H1 (cell line): Measurements from ENCODE around the gene CRYBG3. TPM values are rescaled to one million over a fixed set of nuclear protein-coding genes. Genes with fewer than 3 reads are reported as not detected.

ENCODE experiments used
- CTCF ChIA-PET: fragments of 300-600 bp; sonication (Branson Sonifier 250); formaldehyde crosslinking; loops from one replicate; lab custom pipeline; 2021; ENCODE audit not compliant: partially characterized antibody; lab: Charles Lee
- POLR2A ChIA-PET: fragments of 300-600 bp; sonication (Branson Sonifier 250); formaldehyde crosslinking; loops from one replicate; lab custom pipeline; 2021; ENCODE audit warnings: inconsistent platforms; ENCODE audit not compliant: partially characterized antibody; lab: Charles Lee
- DNase-seq, 2 experiments: peaks; one replicate each; pipeline versions ENCODE4 v3.0.0 to v3.0.0-alpha.2; 2010 to 2022; ENCODE audit warnings: low spot score in 2 of 2, low read depth in 1 of 2, mixed read lengths in 1 of 2
- FAIRE-seq: peaks from 2 replicates; lab custom pipeline; 2011; peaks lifted over from hg19 to GRCh38; lab: Jason Lieb, UNC
- H2AFZ ChIP-seq: 2 replicates; pipeline ENCODE4 v1.8.1; 2012; ENCODE audit warnings: low read length, inconsistent platforms
- H2AK5ac ChIP-seq: 2 replicates; pipeline ENCODE4 v1.6.1; 2013; ENCODE audit warnings: low read depth, low read length
- H2BK120ac ChIP-seq: replicated peaks from 2 replicates; pipeline ENCODE3; 2013; ENCODE audit warnings: low read depth, low read length, inconsistent platforms
- H2BK12ac ChIP-seq: 2 replicates; pipeline ENCODE4 v1.6.1; 2013; ENCODE audit warnings: low read depth, low read length
- H2BK15ac ChIP-seq: 2 replicates; pipeline ENCODE4 v1.6.1; 2013; ENCODE audit warnings: low read length
- H2BK20ac ChIP-seq: 2 replicates; pipeline ENCODE4 v1.6.1; 2013; ENCODE audit warnings: low read length
- H2BK5ac ChIP-seq: 2 replicates; pipeline ENCODE4 v1.6.1; 2013; ENCODE audit warnings: low read depth, low read length
- H3K14ac ChIP-seq: 2 replicates; pipeline ENCODE4 v1.6.1; 2013; ENCODE audit warnings: inconsistent platforms; ENCODE audit not compliant: insufficient read length
- H3K18ac ChIP-seq: 2 replicates; pipeline ENCODE4 v1.6.1; 2013; ENCODE audit warnings: low read length; ENCODE audit errors: extremely low read depth
- H3K23ac ChIP-seq: 2 replicates; pipeline ENCODE4 v1.6.1; 2013; ENCODE audit warnings: inconsistent platforms; ENCODE audit not compliant: insufficient read length
- H3K23me2 ChIP-seq: 2 replicates; pipeline ENCODE4 v1.6.1; 2013; ENCODE audit warnings: low read depth, low read length
- H3K27ac ChIP-seq: 2 replicates; pipeline ENCODE4 v1.6.1; 2011; ENCODE audit warnings: low read depth, low read length, inconsistent platforms
- H3K27me3 ChIP-seq, 4 experiments: replicated peaks in 1 of 4; 1 replicate in 1 of 4; 2 replicates in 3 of 4; pipeline versions ENCODE4 v1.6.1 to v1.8.1; 2011 to 2013; ENCODE audit warnings: low read length in 3 of 4, mild to moderate bottlenecking in 3 of 4, inconsistent platforms in 2 of 4, mixed read lengths in 2 of 4, moderate library complexity in 1 of 4; ENCODE audit not compliant: control insufficient read depth in 3 of 4, insufficient read depth in 3 of 4; ENCODE audit errors: extremely low read depth in 1 of 4
- H3K36me3 ChIP-seq, 4 experiments: 2 replicates each; pipeline versions ENCODE4 v1.6.1 to v1.8.1; 2011 to 2013; ENCODE audit warnings: mild to moderate bottlenecking in 4 of 4, low read length in 3 of 4, moderate library complexity in 2 of 4, control low read depth in 1 of 4, inconsistent platforms in 1 of 4; ENCODE audit not compliant: insufficient read depth in 4 of 4, control insufficient read depth in 2 of 4
- H3K4ac ChIP-seq: replicated peaks from 2 replicates; pipeline ENCODE3; 2013; ENCODE audit warnings: low read length, low read depth, mixed read lengths, inconsistent platforms; ENCODE audit not compliant: insufficient read length
- H3K4me1 ChIP-seq, 4 experiments: replicated peaks in 1 of 4; 1 replicate in 1 of 4; 2 replicates in 3 of 4; pipeline versions ENCODE4 v1.6.1 to v1.8.1; 2011 to 2013; ENCODE audit warnings: low read length in 3 of 4, inconsistent platforms in 2 of 4, mixed read lengths in 1 of 4; ENCODE audit not compliant: insufficient read depth in 4 of 4, control insufficient read depth in 3 of 4
- H3K4me2 ChIP-seq, 2 experiments: 2 replicates each; pipeline versions ENCODE4 v1.6.1 to v1.8.1; 2011 to 2013; ENCODE audit warnings: low read depth in 2 of 2, low read length in 2 of 2, control low read depth in 1 of 2, inconsistent platforms in 1 of 2, mild to moderate bottlenecking in 1 of 2; ENCODE audit not compliant: insufficient read depth in 1 of 2
- H3K4me3 ChIP-seq, 4 experiments: fragments of 200-600, 300-600 bp in 1 of 4; sonication (generic), shearing (Covaris generic), sonication (Bioruptor Twin) in 1 of 4; 2 replicates each; pipeline versions ENCODE4 v1.5.1 to v1.8.1; 2011 to 2016; ENCODE audit warnings: low read length in 4 of 4, low read depth in 3 of 4, control low read depth in 2 of 4, inconsistent platforms in 2 of 4, mild to moderate bottlenecking in 2 of 4, mixed read lengths in 1 of 4, moderate library complexity in 1 of 4; ENCODE audit not compliant: insufficient read depth in 2 of 4; ENCODE audit errors: extremely low read depth in 1 of 4
- H3K56ac ChIP-seq: replicated peaks from 2 replicates; pipeline ENCODE3; 2013; ENCODE audit warnings: low read depth, mild to moderate bottlenecking, mixed read lengths, low read length, inconsistent platforms; ENCODE audit not compliant: insufficient read length
- H3K79me1 ChIP-seq: 2 replicates; pipeline ENCODE4 v1.6.1; 2013; ENCODE audit warnings: low read depth, low read length, control low read depth
- H3K79me2 ChIP-seq, 2 experiments: 2 replicates each; pipeline versions ENCODE4 v1.6.1 to v1.8.1; 2012 to 2013; ENCODE audit warnings: low read length in 2 of 2, mild to moderate bottlenecking in 2 of 2, inconsistent platforms in 1 of 2; ENCODE audit not compliant: insufficient read depth in 2 of 2, control insufficient read depth in 1 of 2
- H3K9ac ChIP-seq, 4 experiments: replicated peaks in 1 of 4; 1 replicate in 1 of 4; 2 replicates in 3 of 4; pipeline versions ENCODE4 v1.6.1 to v1.8.1; 2011 to 2013; ENCODE audit warnings: low read depth in 3 of 4, low read length in 3 of 4, control low read depth in 2 of 4, mild to moderate bottlenecking in 2 of 4, moderate library complexity in 2 of 4, inconsistent platforms in 1 of 4; ENCODE audit errors: extremely low read depth in 1 of 4
- H3K9me3 ChIP-seq, 2 experiments: 2 replicates each; pipeline versions ENCODE4 v1.6.1 to v1.8.1; 2012 to 2013; ENCODE audit warnings: mild to moderate bottlenecking in 2 of 2, moderate library complexity in 2 of 2, control low read depth in 1 of 2, inconsistent platforms in 1 of 2, low read depth in 1 of 2, low read length in 1 of 2, mixed read lengths in 1 of 2; ENCODE audit not compliant: insufficient read depth in 2 of 2
- H4K20me1 ChIP-seq, 2 experiments: replicated peaks in 1 of 2; 2 replicates each; pipeline versions ENCODE3 to v1.8.1; 2011 to 2013; ENCODE audit warnings: inconsistent platforms in 2 of 2, low read length in 2 of 2, mild to moderate bottlenecking in 1 of 2; ENCODE audit not compliant: insufficient read depth in 2 of 2, control insufficient read depth in 1 of 2
- H4K5ac ChIP-seq: 2 replicates; pipeline ENCODE4 v1.6.1; 2013; ENCODE audit warnings: low read length, low read depth, mixed read lengths, inconsistent platforms; ENCODE audit not compliant: insufficient read length
- H4K8ac ChIP-seq: 2 replicates; pipeline ENCODE4 v1.8.0; 2013; ENCODE audit warnings: mild to moderate bottlenecking, moderate library complexity, low read length, inconsistent platforms; ENCODE audit not compliant: insufficient read depth; ENCODE audit errors: extremely low read depth
- H4K91ac ChIP-seq: replicated peaks from 2 replicates; pipeline ENCODE3; 2013; ENCODE audit warnings: low read length, mixed read lengths, inconsistent platforms; ENCODE audit not compliant: insufficient read length
- ASH2L ChIP-seq: fragments of 200-600, 300-600 bp; sonication (generic); IDR thresholded peaks from one replicate; pipeline ENCODE4 v1.7.1; 2017; ENCODE audit warnings: low read length
- CBX5 ChIP-seq: fragments of 300-800, 300-1000 bp; sonication (generic); IDR thresholded peaks from 2 replicates; pipeline ENCODE4 v1.7.1; 2016; ENCODE audit warnings: antibody characterized with exemption, low read length, low read depth
- CREB1 ChIP-seq: IDR thresholded peaks from 2 replicates; pipeline ENCODE4 v1.6.1; 2012; ENCODE audit warnings: inconsistent platforms
- GTF2F1 ChIP-seq: IDR thresholded peaks from 2 replicates; pipeline ENCODE4 v1.6.1; 2012; ENCODE audit warnings: low read depth, low read length, improper control_type of control experiment, borderline replicate concordance
- HDAC2 ChIP-seq, 2 experiments: fragments of 300-600 bp in 1 of 2; sonication (generic) in 1 of 2; IDR thresholded peaks; 2 replicates each; pipeline ENCODE4 v1.6.1; 2011 to 2012; ENCODE audit warnings: low read depth in 2 of 2, low read length in 2 of 2, mild to moderate bottlenecking in 2 of 2, moderate library complexity in 2 of 2, borderline replicate concordance in 1 of 2, inconsistent platforms in 1 of 2
- JUN ChIP-seq: IDR thresholded peaks from 2 replicates; pipeline ENCODE4 v1.6.1; 2011; ENCODE audit warnings: low read depth, mild to moderate bottlenecking, improper control_type of control experiment, low read length
- KDM1A ChIP-seq: fragments of 200-600, 300-600 bp; sonication (generic); IDR thresholded peaks from 2 replicates; pipeline ENCODE4 v1.7.1; 2016; ENCODE audit warnings: mild to moderate bottlenecking, low read length, borderline replicate concordance
- NANOG ChIP-seq: IDR thresholded peaks from 2 replicates; pipeline ENCODE4 v1.6.1; 2011; ENCODE audit warnings: low read length, low read depth, mild to moderate bottlenecking, inconsistent platforms; ENCODE audit not compliant: insufficient read depth, poor library complexity, severe bottlenecking
- NRF1 ChIP-seq: IDR thresholded peaks from 2 replicates; pipeline ENCODE4 v1.6.1; 2011; ENCODE audit warnings: mild to moderate bottlenecking, low read depth, low read length, improper control_type of control experiment
- POU5F1 ChIP-seq: IDR thresholded peaks from 2 replicates; pipeline ENCODE4 v1.6.1; 2011; ENCODE audit warnings: low read depth, mild to moderate bottlenecking, low read length, moderate library complexity
- SIX5 ChIP-seq: IDR thresholded peaks from 2 replicates; pipeline ENCODE4 v1.6.1; 2011; ENCODE audit warnings: mild to moderate bottlenecking, low read depth, low read length
- SP1 ChIP-seq: IDR thresholded peaks from 2 replicates; pipeline ENCODE4 v1.6.1; 2011; ENCODE audit warnings: low read depth, low read length
- SUZ12 ChIP-seq: fragments of 200-600 bp; sonication (generic); IDR thresholded peaks from 2 replicates; pipeline ENCODE4 v1.6.1; 2012; ENCODE audit warnings: mild to moderate bottlenecking, inconsistent platforms, low read length, moderate library complexity, mixed read lengths
- YY1 ChIP-seq: IDR thresholded peaks from 2 replicates; pipeline ENCODE4 v1.6.1; 2011; ENCODE audit warnings: low read depth, mild to moderate bottlenecking, low read length
- WGBS, 2 experiments: shearing (Covaris generic) in 1 of 2; methylation state at CpG; one replicate each; pipeline versions ENCODE4 v1.1.6 to v1.1.7; 2013 to 2015; ENCODE audit warnings: low lambda C conversion rate in 2 of 2, mixed read lengths in 2 of 2, inconsistent platforms in 1 of 2, low coverage in 1 of 2, missing lambda C conversion rate in 1 of 2; ENCODE audit not compliant: insufficient replicate concordance in 2 of 2, insufficient coverage in 1 of 2, insufficient read length in 1 of 2; ENCODE audit errors: extremely low coverage in 1 of 2, missing lambda C conversion rate in 1 of 2; 5-methylcytosine and 5-hydroxymethylcytosine counted together
- polyA plus RNA-seq, 7 experiments: library from polyadenylated mRNA; depleted of rRNA in 3 of 7; stranded (reverse) in 5 of 7; unstranded in 2 of 7; fragments of >200 nt in 5 of 7; fragments of 200-250 nt in 2 of 7; gene quantifications; 1 replicate in 5 of 7; 2 replicates in 1 of 7; 4 replicates in 1 of 7; pipeline versions ENCODE4 v1.2.1 to v1.2.3, GENCODE V29; 2011 to 2013; ENCODE audit warnings: missing spikeins in 2 of 7, mixed read lengths in 2 of 7
- total RNA-seq: library from RNA; stranded (reverse); fragmentation: NEBNext Ultra II Directional; extraction: Animal tissue kit (Norgen Biotek cat#: 25700); gene quantifications from 2 replicates; pipeline ENCODE4 v1.2.1, GENCODE V29; 2021

Gene CRYBG3
- total and polyA plus RNA-seq, 2 of the 8 experiments (the other 6 are each of a cell fraction or from before 2014, with no cell fraction given), result 2.1 to 8.0 TPM

DNA sequence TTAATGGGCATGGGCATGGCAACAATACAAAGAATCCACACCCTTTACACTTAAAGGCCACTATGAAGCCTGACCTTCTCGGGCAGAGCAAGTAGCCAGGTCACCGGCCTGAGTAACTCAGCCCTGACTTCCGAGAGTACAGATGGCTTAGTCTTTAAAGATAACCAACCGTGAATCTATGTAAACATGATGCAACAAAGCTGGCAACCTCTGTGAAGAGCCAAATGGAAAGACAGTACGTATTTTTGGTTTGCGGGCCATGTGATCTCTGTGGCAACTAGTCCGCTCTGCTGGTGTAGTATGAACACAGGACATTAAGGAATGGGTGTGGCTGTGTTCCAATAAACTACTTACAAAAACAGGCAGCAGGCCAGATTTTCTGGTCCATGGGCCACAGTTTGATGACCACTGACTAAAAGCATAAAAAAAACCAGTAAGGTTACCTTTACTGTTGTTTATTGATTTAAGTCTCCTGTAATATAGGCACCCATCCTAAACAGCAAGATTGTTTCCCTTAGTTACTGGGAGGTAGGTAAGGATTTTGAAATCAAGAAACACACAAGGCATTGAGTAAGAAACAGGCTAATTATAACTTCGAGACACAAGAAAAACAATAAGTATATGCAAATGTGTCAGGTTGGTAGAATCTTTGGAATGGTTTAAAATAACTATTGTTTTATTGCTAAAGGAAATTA, 136.0 kb downstream of the CRYBG3 start:
- H3K9me3 ChIP-seq, result no peaks in the 10 kb centered on the region
- DNase-seq, result no peak
- H4K8ac ChIP-seq, result no peak overlapping the region
- H2AK5ac ChIP-seq, result no peak overlapping the region
- H3K9ac ChIP-seq, result no peak overlapping the region
- H3K56ac ChIP-seq, result no peak overlapping the region
- H2BK120ac ChIP-seq, result no peak overlapping the region
- H2BK15ac ChIP-seq, result no peak overlapping the region
- no peaks in the 10 kb centered on the region for H4K20me1 ChIP-seq
- no peak overlapping the region for H3K23ac ChIP-seq
- H3K4me3 ChIP-seq, result no peak overlapping the region
- H3K4me2 ChIP-seq, result no peak overlapping the region
- H4K91ac ChIP-seq, result no peak overlapping the region
- 91% methylated on average over 8 of the region's 8 CpGs; no CpG with 5 or more reads in 1 of the 2 experiments for WGBS, 2 experiments
- H3K23me2 ChIP-seq, result no peaks in the 10 kb centered on the region
- H2AFZ ChIP-seq, result no peak overlapping the region
- FAIRE-seq, result no peak
- no peak overlapping the region for H2BK5ac ChIP-seq
- H3K79me2 ChIP-seq, result no peaks in the 10 kb centered on the region
- ChIA-PET POLR2A (interaction anchor here (0.9 kb wide), 1 partner anchor 10 kb away, joined by 3 read pairs; no protein-coding TSS in a partner anchor), CTCF (no interaction called here)
- H3K79me1 ChIP-seq, result no peaks in the 10 kb centered on the region
- H3K4me1 ChIP-seq, result no peaks in the 10 kb centered on the region
- H3K36me3 ChIP-seq, result peaks cover 0 to 2% (median 0%) of the 10 kb centered on the region in 4 experiments; a peak in 2 of 8 replicates
- H3K14ac ChIP-seq, result no peak overlapping the region
- no peak overlapping the region for H3K18ac ChIP-seq
- H3K27me3 ChIP-seq, result no peaks in the 10 kb centered on the region
- no peak overlapping the region for H4K5ac ChIP-seq
- H3K4ac ChIP-seq, result no peak overlapping the region
- no peak overlapping the region for H2BK12ac ChIP-seq
- no peak overlapping the region for H2BK20ac ChIP-seq
- no peak overlapping the region for H3K27ac ChIP-seq
- no peak for TF ChIP-seq HDAC2 (IDR thresholded peaks at IDR 0.05; ENCODE audit: borderline replicate concordance in 1 of 2, low read depth in 2 of 2, low read length in 2 of 2)
- no peak for TF ChIP-seq NANOG
- TF ChIP-seq KDM1A, result no peak
- TF ChIP-seq SUZ12, result no peak
- TF ChIP-seq JUN, result no peak
- TF ChIP-seq ASH2L, result no peak
- TF ChIP-seq SIX5, result no peak
- TF ChIP-seq CREB1, result no peak
- no peak for TF ChIP-seq YY1
- no peak for TF ChIP-seq SP1
- TF ChIP-seq NRF1, result no peak
- TF ChIP-seq GTF2F1, result no peak
- no peak for TF ChIP-seq POU5F1
- TF ChIP-seq CBX5, result no peak
